ENCODE results near the gene SUSD4.

Gene SUSD4

DNA sequence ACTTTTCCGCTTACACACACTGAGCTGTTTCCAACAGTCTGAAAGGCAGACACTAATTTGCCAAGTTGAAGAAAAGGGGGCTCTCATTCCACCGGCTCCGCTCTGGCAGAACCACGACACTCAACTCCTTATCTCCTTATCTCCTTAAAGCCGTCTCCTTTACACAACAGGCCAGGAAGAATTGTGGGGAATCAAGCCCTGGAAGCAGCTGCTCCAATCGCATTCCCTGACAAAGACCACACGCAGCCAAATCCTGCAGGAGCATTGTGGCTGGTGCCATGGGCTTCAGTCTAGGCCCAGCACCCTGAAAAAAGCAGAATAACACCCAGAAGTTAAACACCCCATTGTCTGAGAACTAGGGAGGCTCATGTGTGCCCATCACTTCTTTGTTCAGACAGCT, 24.1 kb downstream of the SUSD4 start:
- Histone ChIP-seq H3K27ac (no peak overlapping the region), H3K4me3 (IDR thresholded peaks at IDR 0.05; ENCODE audit: insufficient read depth, low read depth, low read length) (no peak overlapping the region), H3K36me3 (ENCODE audit: insufficient read depth) (no peaks in the 10 kb centered on the region), H3K4me2 (no peak overlapping the region), H4K20me1 (ENCODE audit: insufficient read depth) (no peaks in the 10 kb centered on the region), H3K4me1 (ENCODE audit: low read depth, poor library complexity, severe bottlenecking) (no peaks in the 10 kb centered on the region), H3K79me2 (ENCODE audit: insufficient read depth, low read depth) (no peaks in the 10 kb centered on the region), H2AFZ (ENCODE audit: low read depth) (no peak overlapping the region), H3K27me3 (ENCODE audit: insufficient read depth, low read depth) (no peaks in the 10 kb centered on the region), H3K9ac (no peak overlapping the region)
- TF ChIP-seq CTCF (conservative IDR thresholded peaks at IDR 0.05; ENCODE audit: low read depth, low read length): no peak

DNA sequence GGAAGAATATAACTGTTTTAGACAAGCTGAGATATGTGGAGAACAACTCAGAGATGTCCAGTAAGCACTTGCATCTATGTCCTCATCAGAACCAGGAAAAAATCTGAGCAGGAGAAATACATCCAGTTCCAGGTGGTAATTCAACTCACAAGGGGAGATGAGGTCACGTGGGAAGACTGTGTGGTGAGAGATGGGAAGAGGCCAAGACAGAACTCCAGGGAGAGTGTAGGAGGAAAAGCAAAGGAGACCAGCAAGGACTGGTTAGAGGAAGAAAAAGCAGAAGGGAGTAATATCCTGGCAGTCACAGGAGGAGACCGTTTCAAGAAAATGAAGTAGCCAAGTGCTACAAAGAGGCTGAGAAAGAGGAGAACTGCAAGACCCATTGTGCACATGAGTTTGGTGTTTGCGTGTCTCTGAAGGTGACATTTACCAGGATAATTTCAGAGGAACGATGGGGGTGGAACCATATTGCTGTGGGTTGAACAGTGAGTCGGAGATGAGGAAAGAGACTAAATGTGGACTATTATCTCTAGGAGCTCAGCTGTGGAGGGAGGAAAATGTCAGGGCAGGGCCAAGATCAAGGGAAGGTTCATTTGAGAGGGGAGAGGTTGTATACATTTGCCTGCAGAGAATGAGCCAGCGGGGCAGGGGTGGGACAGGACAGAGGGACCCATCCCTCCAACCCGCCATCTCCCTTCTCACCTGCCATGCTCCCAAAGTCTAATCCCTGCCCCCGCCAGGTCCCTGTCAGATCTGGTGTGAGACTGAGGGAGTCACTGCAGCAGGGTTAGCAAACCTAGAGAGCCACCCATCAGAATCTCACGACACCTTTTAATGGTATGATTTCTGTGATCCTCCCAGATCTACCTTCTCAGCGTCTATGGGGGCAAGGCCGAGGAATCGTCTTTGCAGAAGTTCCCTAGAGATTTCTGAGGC, 24.9 kb downstream of the SUSD4 start:
- Histone ChIP-seq H3K79me2 (ENCODE audit: insufficient read depth, low read depth) (no peaks in the 10 kb centered on the region), H4K20me1 (ENCODE audit: insufficient read depth) (no peaks in the 10 kb centered on the region), H3K27me3 (ENCODE audit: insufficient read depth, low read depth) (no peaks in the 10 kb centered on the region), H2AFZ (ENCODE audit: low read depth) (no peak overlapping the region), H3K4me1 (ENCODE audit: low read depth, poor library complexity, severe bottlenecking) (no peaks in the 10 kb centered on the region), H3K27ac (no peak overlapping the region), H3K4me2 (no peak overlapping the region), H3K36me3 (ENCODE audit: insufficient read depth) (no peaks in the 10 kb centered on the region), H3K9ac (no peak overlapping the region), H3K4me3 (IDR thresholded peaks at IDR 0.05; ENCODE audit: insufficient read depth, low read depth, low read length) (no peak overlapping the region)
- TF ChIP-seq CTCF (conservative IDR thresholded peaks at IDR 0.05; ENCODE audit: low read depth, low read length): no peak

DNA sequence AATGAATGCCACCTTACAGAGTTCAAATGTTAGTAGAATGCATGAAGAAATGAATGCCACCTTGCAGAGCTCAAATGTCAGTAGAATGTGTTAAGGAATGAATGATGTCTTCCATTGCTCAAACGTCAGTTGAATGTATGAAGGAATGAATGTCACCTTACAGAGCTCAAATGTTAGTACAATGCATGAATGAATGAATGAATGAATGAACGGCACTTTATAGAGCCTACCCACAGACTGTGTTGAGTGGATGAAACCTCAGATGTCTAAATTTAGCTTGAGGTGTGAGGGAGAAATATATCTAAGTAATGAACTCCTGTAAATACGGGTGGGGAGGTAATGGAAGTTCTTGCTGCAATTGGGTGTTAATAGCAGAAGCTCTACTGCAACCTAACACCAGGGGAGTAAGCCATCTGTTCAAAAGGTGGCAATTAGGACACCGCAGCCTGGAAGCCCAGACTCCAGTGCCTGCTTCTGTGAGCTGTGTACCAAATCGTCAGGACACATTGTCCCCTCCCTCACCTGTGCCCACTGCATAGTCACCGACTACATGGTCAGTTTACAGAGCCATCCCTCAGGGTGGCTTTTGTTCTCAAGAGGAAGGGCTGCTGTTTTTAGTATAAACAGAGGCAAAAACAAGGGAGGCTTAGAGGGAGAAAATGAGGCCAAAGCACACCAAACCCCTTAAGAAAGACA, 26.7 kb downstream of the SUSD4 start:
- Histone ChIP-seq H3K9ac (no peak overlapping the region), H4K20me1 (ENCODE audit: insufficient read depth) (no peaks in the 10 kb centered on the region), H2AFZ (ENCODE audit: low read depth) (no peak overlapping the region), H3K27me3 (ENCODE audit: insufficient read depth, low read depth) (no peaks in the 10 kb centered on the region), H3K36me3 (ENCODE audit: insufficient read depth) (no peaks in the 10 kb centered on the region), H3K4me3 (IDR thresholded peaks at IDR 0.05; ENCODE audit: insufficient read depth, low read depth, low read length) (no peak overlapping the region), H3K27ac (no peak overlapping the region), H3K79me2 (ENCODE audit: insufficient read depth, low read depth) (no peaks in the 10 kb centered on the region), H3K4me2 (no peak overlapping the region), H3K4me1 (ENCODE audit: low read depth, poor library complexity, severe bottlenecking) (no peaks in the 10 kb centered on the region)
- no peak for TF ChIP-seq CTCF (conservative IDR thresholded peaks at IDR 0.05; ENCODE audit: low read depth, low read length)

GRCh38 chr1:223334156-223334555, 29.8 kb downstream of the SUSD4 start:
- H3K79me2 ChIP-seq (ENCODE audit: insufficient read depth, low read depth): no peaks in the 10 kb centered on the region
- no peaks in the 10 kb centered on the region for H4K20me1 ChIP-seq (ENCODE audit: insufficient read depth)
- no peaks in the 10 kb centered on the region for H3K27me3 ChIP-seq (ENCODE audit: insufficient read depth, low read depth)
- no peak for TF ChIP-seq CTCF (conservative IDR thresholded peaks at IDR 0.05; ENCODE audit: low read depth, low read length)
- H3K4me3 ChIP-seq (IDR thresholded peaks at IDR 0.05; ENCODE audit: insufficient read depth, low read depth, low read length): no peak overlapping the region
- H3K27ac ChIP-seq: no peak overlapping the region
- no peaks in the 10 kb centered on the region for H3K36me3 ChIP-seq (ENCODE audit: insufficient read depth)
- no peak overlapping the region for H3K9ac ChIP-seq
- no peak overlapping the region for H2AFZ ChIP-seq (ENCODE audit: low read depth)
- no peaks in the 10 kb centered on the region for H3K4me1 ChIP-seq (ENCODE audit: low read depth, poor library complexity, severe bottlenecking)
- H3K4me2 ChIP-seq: no peak overlapping the region
